HG03159 (cell line): Measurements from ENCODE around the gene PRRT3.
"Not testable (repeated sequence)": the region's sequence is repeated elsewhere in the genome, so short reads cannot be mapped to it uniquely, and the experiment has no call there.

Experiments used
- ATAC-seq: cut with Tn5 transposase; IDR thresholded peaks from one replicate; pipeline ENCODE4 v1.9.1; 2021; ENCODE audit warnings: mild to moderate bottlenecking, moderate library complexity; ENCODE audit not compliant: unreplicated experiment

PRRT3 gene

DNA sequence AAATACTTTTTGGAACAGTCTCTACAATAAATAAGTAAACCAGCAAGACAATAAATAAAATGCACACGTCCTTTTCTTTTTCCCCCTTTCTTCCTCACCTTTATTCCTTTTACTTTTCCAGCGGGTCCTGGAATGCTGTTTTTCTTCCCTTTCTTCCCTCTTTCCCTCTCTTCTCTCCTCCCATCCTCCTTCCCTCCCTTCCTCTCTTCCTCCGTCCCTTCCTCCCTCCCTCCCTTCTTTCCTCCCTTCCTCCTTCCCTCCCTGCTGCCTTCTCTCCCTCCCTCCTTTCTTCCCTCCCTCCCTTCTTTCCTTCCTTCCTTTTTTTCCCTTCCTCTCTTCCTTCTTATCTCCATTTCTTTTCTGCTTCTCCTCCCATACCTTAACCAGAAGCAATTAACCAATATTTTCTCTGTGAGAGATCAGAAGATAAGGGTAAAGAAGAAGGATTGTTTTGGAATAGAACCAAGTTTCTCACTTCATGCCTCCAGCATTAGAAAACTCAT, 52.9 kb downstream of the PRRT3 start:
- no peak for ATAC-seq

DNA sequence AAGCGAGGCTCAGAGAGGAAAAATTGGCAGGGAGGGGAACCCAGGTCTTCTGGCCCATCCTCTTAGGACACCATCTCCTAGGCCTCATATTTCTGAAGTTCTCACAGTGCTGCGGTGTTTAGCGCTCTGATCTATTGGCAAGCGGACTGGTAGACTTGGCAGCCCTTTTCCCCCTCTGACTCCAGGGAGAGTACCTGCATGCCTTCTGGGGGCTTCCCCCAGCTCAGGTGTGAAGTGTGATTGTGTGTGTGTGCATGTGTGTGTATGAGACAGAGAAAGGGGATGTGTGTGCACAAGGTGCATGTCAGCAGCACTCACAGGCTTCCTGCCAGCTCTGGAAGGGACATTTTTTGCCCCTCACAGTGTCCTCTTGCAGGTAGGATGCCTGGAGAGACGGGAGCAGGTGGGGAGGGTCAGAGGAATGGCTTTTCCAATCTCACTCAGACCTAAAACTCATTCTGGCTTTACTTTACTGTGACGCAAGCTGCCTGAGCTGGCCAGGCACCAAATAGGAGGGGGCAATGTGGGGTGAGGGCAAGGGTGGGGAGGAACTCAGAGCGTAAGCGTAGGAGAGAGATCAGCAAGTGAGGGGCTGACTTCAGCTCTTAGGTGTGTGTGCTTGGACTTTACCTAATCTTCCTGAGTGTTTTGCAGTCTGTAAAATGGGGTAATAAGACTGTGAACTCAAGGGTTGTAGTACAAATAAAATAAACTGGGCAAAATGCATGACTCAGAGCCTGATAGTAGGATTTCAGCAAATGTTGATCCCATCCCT, 53.6 kb downstream of the PRRT3 start:
- ATAC-seq: no peak

DNA sequence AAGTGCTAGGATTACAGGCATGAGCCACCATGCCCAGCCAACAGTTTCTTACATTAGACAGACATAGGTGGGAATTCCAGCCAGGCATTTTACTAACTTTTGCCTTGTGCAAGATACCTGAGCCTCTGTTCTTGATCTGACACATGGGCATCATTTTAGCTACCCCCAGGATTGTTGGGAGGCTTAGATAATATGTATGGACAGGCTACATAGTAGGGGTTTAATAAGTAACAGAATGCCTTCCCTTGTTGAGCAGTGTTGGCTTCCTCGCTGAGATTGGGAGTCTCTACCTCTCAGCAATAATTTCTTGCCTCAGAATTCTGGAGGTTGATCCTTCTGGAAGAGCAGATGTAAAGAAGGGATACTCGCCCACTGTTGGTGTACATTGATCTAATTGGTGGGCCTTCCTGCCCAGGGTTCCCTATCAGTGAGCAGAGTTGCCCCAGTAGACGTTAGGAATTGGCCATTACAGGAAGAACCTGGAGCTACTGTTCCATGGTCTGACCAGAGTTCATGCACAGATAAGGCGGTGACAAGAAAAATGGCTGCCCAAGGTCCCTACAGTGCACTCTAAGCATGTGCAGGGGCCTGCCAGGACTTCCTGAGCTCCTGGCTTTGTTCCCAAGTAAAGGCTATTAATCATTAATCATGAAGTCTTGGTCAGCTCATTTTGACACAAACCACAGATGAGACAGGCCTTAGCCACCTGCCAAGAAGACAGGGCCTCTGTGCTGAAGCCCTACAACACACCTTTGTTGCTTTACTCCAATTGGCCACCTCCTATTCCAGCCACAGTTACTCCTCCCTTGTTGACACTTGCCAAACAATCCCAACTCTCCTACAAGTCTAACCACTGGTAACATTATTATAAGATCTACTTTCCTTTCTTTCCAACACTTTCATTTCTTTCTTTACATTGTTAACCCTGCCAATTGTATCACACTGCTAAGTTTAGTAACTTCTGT, 54.5 kb downstream of the PRRT3 start:
- ATAC-seq: peak; percentile 57

DNA sequence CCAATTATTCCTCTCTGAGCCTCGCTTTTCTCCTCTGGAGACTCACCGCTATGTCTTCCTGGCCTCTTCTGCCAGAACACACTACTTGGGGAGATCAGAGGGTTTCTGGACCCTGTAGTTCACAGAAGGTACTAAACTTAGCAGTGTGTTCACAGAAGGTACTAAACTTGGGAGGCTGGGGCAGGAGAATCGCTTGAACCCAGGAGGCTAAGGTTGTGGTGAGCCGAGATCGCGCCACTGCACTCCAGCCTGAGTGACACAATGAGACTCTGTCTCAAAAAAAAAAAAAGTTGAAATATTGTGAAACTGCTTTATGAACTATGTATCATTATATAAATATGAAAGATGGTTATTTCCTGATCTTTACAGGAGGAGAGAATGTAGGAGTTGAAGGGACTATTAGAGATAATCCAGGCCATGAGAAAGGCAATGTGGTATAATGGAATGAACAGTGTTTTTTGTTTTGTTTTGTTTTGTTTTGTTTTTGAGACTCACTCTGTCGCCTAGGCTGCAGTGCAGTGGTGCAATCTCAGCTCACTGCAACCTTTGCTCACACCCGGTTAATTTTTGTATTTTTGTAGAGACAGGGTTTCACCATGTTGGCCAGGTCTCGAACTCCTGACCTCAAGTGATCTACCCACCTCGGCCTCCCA, 55.3 kb downstream of the PRRT3 start:
- ATAC-seq: not testable (repeated sequence)

DNA sequence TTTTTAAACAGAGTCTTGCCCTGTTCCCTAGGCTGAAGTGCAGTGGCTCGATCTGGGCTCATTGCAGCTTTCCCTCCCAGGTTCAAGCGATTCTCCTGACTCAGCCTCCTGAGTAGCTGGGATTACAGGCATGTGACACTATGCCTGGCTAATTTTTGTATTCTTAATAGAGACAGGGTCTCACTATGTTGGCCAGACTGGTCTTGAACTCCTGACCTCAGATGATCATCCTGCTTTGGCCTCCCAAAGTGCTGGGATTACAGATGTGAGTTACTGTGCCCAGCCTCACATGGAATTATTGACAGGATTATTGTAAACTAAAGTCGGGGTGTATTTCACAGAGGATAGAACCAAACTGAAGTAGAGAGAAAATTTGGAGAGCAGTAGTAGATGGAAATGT, 56.5 kb downstream of the PRRT3 start:
- not testable (repeated sequence) for ATAC-seq
